Right lobe of liver (tissue), 6 donors: ENCODE results near the gene STX8. TPM values are rescaled to one million over a fixed set of nuclear protein-coding genes. Genes with fewer than 3 reads are reported as not detected.
"Not testable (repeated sequence)": the region's sequence is repeated elsewhere in the genome, so short reads cannot be mapped to it uniquely, and the experiment has no call there.

Experiments
- ATAC-seq, 4 donors: fragments of 200-7000 bp; cut with Tn5 transposase; one replicate each; pipeline ENCODE4 v1.9.1; 2020; ENCODE audit warnings: mild to moderate bottlenecking in 4 of 4, moderate library complexity in 4 of 4
- DNase-seq, 3 donors: peaks; one replicate each; pipeline ENCODE4 v3.0.0-alpha.2; 2020
- H3K27ac ChIP-seq, 3 donors: fragments of 200-600 bp; one replicate each; pipeline ENCODE4 v1.8.0; 2022
- H3K27me3 ChIP-seq, 2 donors: fragments of 200-600 bp; one replicate each; pipeline ENCODE4 v1.8.0; 2022
- H3K36me3 ChIP-seq, 4 donors: fragments of 200-600 bp; sonication (generic) in 1 of 4; one replicate each; pipeline versions ENCODE4 v1.5.1 to v1.8.0; 2017 to 2022; ENCODE audit warnings: control low read depth in 1 of 4
- H3K4me1 ChIP-seq, 4 donors: fragments of 200-600 bp; sonication (generic) in 1 of 4; one replicate each; pipeline versions ENCODE4 v1.5.1 to v1.8.0; 2017 to 2022; ENCODE audit warnings: control low read depth in 1 of 4
- H3K4me3 ChIP-seq, 3 donors: fragments of 200-600 bp; one replicate each; pipeline ENCODE4 v1.8.0; 2022
- H3K9me3 ChIP-seq, 4 donors: fragments of 200-600 bp; sonication (generic) in 1 of 4; one replicate each; pipeline versions ENCODE4 v1.5.1 to v1.8.0; 2017 to 2022; ENCODE audit warnings: control low read depth in 1 of 4
- CTCF ChIP-seq, 4 donors: fragments of 200-600 bp in 3 of 4; fragments of 450-650 bp in 1 of 4; IDR thresholded peaks; one replicate each; pipeline versions ENCODE4 v1.5.1 to v1.8.0; 2016 to 2022; ENCODE audit warnings: antibody characterized with exemption in 4 of 4, mild to moderate bottlenecking in 2 of 4
- POLR2A ChIP-seq: fragments of 450-650 bp; IDR thresholded peaks from one replicate; pipeline ENCODE4 v1.6.1; 2017; ENCODE audit warnings: antibody characterized with exemption, mild to moderate bottlenecking
- WGBS: methylation state at CpG from one replicate; pipeline ENCODE4 v1.1.6; 2018; ENCODE audit warnings: low coverage, low lambda C conversion rate; ENCODE audit not compliant: insufficient coverage; ENCODE audit errors: missing lambda C conversion rate; 5-methylcytosine and 5-hydroxymethylcytosine counted together
- intact Hi-C, 2 donors: fragments of 100-400 bp; cut with DNase I; formaldehyde crosslinking; loops; one replicate each; pipeline versions ENCODE4 v1.11.2 to v1.14.1; 2022
- total RNA-seq, 6 experiments: library from RNA; depleted of rRNA in 2 of 6; stranded (reverse); fragments of >200 nt in 2 of 6; fragmentation: NEBNext Ultra II Directional in 3 of 6; extraction: Animal tissue kit (Norgen Biotek cat#: 25700) in 3 of 6; gene quantifications; one replicate each; pipeline versions ENCODE4 v1.1.0 to v1.2.4, GENCODE V29; 2016 to 2023
- donor health status: DM: no; HTN: yes; CAD: no.
- donor health status: DM: no; HTN: no; CAD: no.
- donor health status: DM: no; HTN: no; CAD: no.
- donor health status: DM: no; HTN: yes; CAD: no.
- donor health status: DM: no; HTN: yes; CAD: no.

STX8 gene
- total RNA-seq, 6 experiments from 2014 or later: 20.6 to 35.3 (median 27.7) TPM

GRCh38 chr17:9564104-9564503 lies 11.5 kb downstream of the STX8 start:
- H3K9me3 ChIP-seq: no peaks in the 10 kb centered on the region
- no peak overlapping the region for H3K4me3 ChIP-seq
- H3K4me1 ChIP-seq: no peaks in the 10 kb centered on the region
- H3K36me3 ChIP-seq: peaks cover 0 to 11% (median 4%) of the 10 kb centered on the region in 4 donors
- intact Hi-C loops: no loop called here
- no peak for TF ChIP-seq POLR2A
- no peak for TF ChIP-seq CTCF (IDR thresholded peaks at IDR 0.05)
- no peaks in the 10 kb centered on the region for H3K27me3 ChIP-seq
- DNase-seq (no peak), ATAC-seq (no peak)
- no peak overlapping the region for H3K27ac ChIP-seq

- 83% methylated on average over 8 of the region's 9 CpGs for WGBS
- ATAC-seq: no peak
Measured at GRCh38 chr17:9557857-9558256, 17.8 kb downstream of the STX8 start.

GRCh38 chr17:9557161-9557755 lies 18.4 kb downstream of the STX8 start:
- intact Hi-C loops: no loop called here
- Histone ChIP-seq H3K27me3 (no peaks in the 10 kb centered on the region), H3K27ac (no peak overlapping the region), H3K4me1 (no peaks in the 10 kb centered on the region), H3K36me3 (no peaks in the 10 kb centered on the region), H3K4me3 (no peak overlapping the region), H3K9me3 (no peaks in the 10 kb centered on the region)
- TF ChIP-seq POLR2A (no peak), CTCF (IDR thresholded peaks at IDR 0.05) (no peak)
- DNase-seq (no peak), ATAC-seq (no peak)
- 85% methylated on average over 6 of the region's 10 CpGs for WGBS

More at GRCh38 chr17:9557857-9558256, 17.8 kb downstream of the STX8 start:
- H3K4me1 ChIP-seq: no peaks in the 10 kb centered on the region
- no peaks in the 10 kb centered on the region for H3K36me3 ChIP-seq
- H3K4me3 ChIP-seq: no peak overlapping the region
- H3K27ac ChIP-seq: no peak overlapping the region
- no peaks in the 10 kb centered on the region for H3K27me3 ChIP-seq
- no peak for DNase-seq
- no peaks in the 10 kb centered on the region for H3K9me3 ChIP-seq
- intact Hi-C loops: no loop called here
- TF ChIP-seq CTCF (IDR thresholded peaks at IDR 0.05): no peak
- TF ChIP-seq POLR2A: no peak

- 80% methylated on average over 4 of the region's 6 CpGs for WGBS
- H3K4me3 ChIP-seq, H3K27ac ChIP-seq, H3K36me3 ChIP-seq, H3K4me1 ChIP-seq, H3K9me3 ChIP-seq, DNase-seq, intact Hi-C loops, H3K27me3 ChIP-seq: not testable (repeated sequence)
- peak; percentile 14 to 38 (median 28) for TF ChIP-seq CTCF (IDR thresholded peaks at IDR 0.05)
- peak in 1 of 4 donors; percentile 27 for ATAC-seq
Measured at GRCh38 chr17:9554715-9555114, 20.9 kb downstream of the STX8 start.

- no peak for DNase-seq
- H3K4me3 ChIP-seq: no peak overlapping the region
- 85% methylated on average over 4 of the region's 4 CpGs for WGBS
- TF ChIP-seq CTCF (IDR thresholded peaks at IDR 0.05) (no peak), POLR2A (no peak)
- no peak for ATAC-seq
- no peaks in the 10 kb centered on the region for H3K4me1 ChIP-seq
- peaks cover 0 to 3% (median 0%) of the 10 kb centered on the region in 4 donors for H3K36me3 ChIP-seq
- intact Hi-C loops: no loop called here
- no peaks in the 10 kb centered on the region for H3K27me3 ChIP-seq
- no peak overlapping the region for H3K27ac ChIP-seq
- H3K9me3 ChIP-seq: no peaks in the 10 kb centered on the region
Measured at GRCh38 chr17:9553596-9553995, 22.0 kb downstream of the STX8 start.
